Mesendoderm (in vitro differentiated cells): ENCODE data around the gene ITGB2.

Experiments
- DNase-seq: peaks from one replicate; pipeline ENCODE4 v3.0.0; 2013
- H2AK5ac ChIP-seq: 2 replicates; pipeline ENCODE4 v1.6.1; 2013; ENCODE audit warnings: low read length, inconsistent platforms
- H2BK120ac ChIP-seq: 2 replicates; pipeline ENCODE4 v1.6.1; 2013; ENCODE audit warnings: low read depth, mild to moderate bottlenecking, low read length, moderate library complexity, mixed read lengths
- H2BK15ac ChIP-seq: replicated peaks from 2 replicates; pipeline ENCODE4 v1.6.1; 2013; ENCODE audit warnings: low read depth, mild to moderate bottlenecking, moderate library complexity
- H2BK5ac ChIP-seq: 2 replicates; pipeline ENCODE4 v1.6.1; 2013; ENCODE audit warnings: low read length, inconsistent platforms
- H3K18ac ChIP-seq: 2 replicates; pipeline ENCODE4 v1.6.1; 2013; ENCODE audit warnings: mild to moderate bottlenecking, low read length, mixed read lengths
- H3K23ac ChIP-seq: one replicate; pipeline ENCODE4 v1.6.1; 2013; ENCODE audit warnings: low read length
- H3K27ac ChIP-seq: 2 replicates; pipeline ENCODE4 v1.5.1; 2013; ENCODE audit warnings: low read depth, mild to moderate bottlenecking, inconsistent platforms, low read length, moderate library complexity
- H3K27me3 ChIP-seq: 2 replicates; pipeline ENCODE4 v1.6.1; 2013; ENCODE audit warnings: low read length, control low read depth, mild to moderate bottlenecking, inconsistent platforms; ENCODE audit not compliant: insufficient read depth, poor library complexity
- H3K36me3 ChIP-seq: 2 replicates; pipeline ENCODE4 v1.6.1; 2013; ENCODE audit warnings: low read length, inconsistent platforms; ENCODE audit not compliant: control insufficient read depth, insufficient read depth
- H3K4ac ChIP-seq: one replicate; pipeline ENCODE4 v1.6.1; 2013; ENCODE audit warnings: low read depth, mild to moderate bottlenecking, low read length, moderate library complexity
- H3K4me1 ChIP-seq: 2 replicates; pipeline ENCODE4 v1.6.1; 2013; ENCODE audit warnings: low read depth, low read length, inconsistent platforms; ENCODE audit not compliant: control insufficient read depth
- H3K4me2 ChIP-seq: 2 replicates; pipeline ENCODE4 v1.6.1; 2013; ENCODE audit warnings: low read length
- H3K4me3 ChIP-seq: 2 replicates; pipeline ENCODE4 v1.5.1; 2013; ENCODE audit warnings: mild to moderate bottlenecking, low read length
- H3K56ac ChIP-seq: one replicate; pipeline ENCODE4 v1.6.1; 2013; ENCODE audit warnings: low read length
- H3K79me1 ChIP-seq: 2 replicates; pipeline ENCODE4 v1.6.1; 2013; ENCODE audit warnings: low read length, inconsistent platforms
- H3K79me2 ChIP-seq: 2 replicates; pipeline ENCODE4 v1.6.1; 2013; ENCODE audit warnings: mild to moderate bottlenecking, low read length; ENCODE audit not compliant: control insufficient read depth, insufficient read depth
- H3K9ac ChIP-seq: 2 replicates; pipeline ENCODE4 v1.6.1; 2013; ENCODE audit warnings: low read length, inconsistent platforms
- H4K5ac ChIP-seq: one replicate; pipeline ENCODE4 v1.6.1; 2013; ENCODE audit warnings: low read length
- H4K8ac ChIP-seq: one replicate; pipeline ENCODE4 v1.6.1; 2013; ENCODE audit warnings: low read depth, mild to moderate bottlenecking, control low read depth, low read length, moderate library complexity
- WGBS: extraction: QIAGEN DNeasy Blood & Tissue Kit; methylation state at CpG from one replicate; pipeline ENCODE4 v1.1.7; 2013; ENCODE audit warnings: low lambda C conversion rate, missing lambda C conversion rate; ENCODE audit not compliant: insufficient coverage; ENCODE audit errors: extremely low coverage; 5-methylcytosine and 5-hydroxymethylcytosine counted together

Gene ITGB2

GRCh38 chr21:44886113-44887075, 34.3 kb downstream of the ITGB2 start:
- Histone ChIP-seq H3K18ac (no peak overlapping the region), H3K4me3 (no peak overlapping the region), H3K79me1 (no peaks in the 10 kb centered on the region), H3K27me3 (no peaks in the 10 kb centered on the region), H3K79me2 (no peaks in the 10 kb centered on the region), H4K8ac (no peak overlapping the region), H2BK15ac (no peak overlapping the region), H3K4me2 (no peak overlapping the region), H4K5ac (no peak overlapping the region), H3K36me3 (no peaks in the 10 kb centered on the region), H3K27ac (no peak overlapping the region), H3K9ac (no peak overlapping the region), H3K56ac (no peak overlapping the region), H2BK120ac (no peak overlapping the region), H3K4me1 (no peaks in the 10 kb centered on the region), H3K4ac (no peak overlapping the region), H3K23ac (no peak overlapping the region), H2AK5ac (no peak overlapping the region), H2BK5ac (no peak overlapping the region)
- no CpG with 5 or more reads among the region's 44 CpGs for WGBS
- no peak for DNase-seq

GRCh38 chr21:44885615-44886014, 35.1 kb downstream of the ITGB2 start:
- Histone ChIP-seq H4K8ac (no peak overlapping the region), H2AK5ac (no peak overlapping the region), H2BK120ac (no peak overlapping the region), H3K79me1 (no peaks in the 10 kb centered on the region), H2BK5ac (no peak overlapping the region), H3K4me2 (no peak overlapping the region), H3K4ac (no peak overlapping the region), H3K18ac (no peak overlapping the region), H4K5ac (no peak overlapping the region), H3K23ac (no peak overlapping the region), H3K79me2 (no peaks in the 10 kb centered on the region), H3K27me3 (no peaks in the 10 kb centered on the region), H3K56ac (no peak overlapping the region), H3K9ac (no peak overlapping the region), H3K4me3 (no peak overlapping the region), H3K36me3 (no peaks in the 10 kb centered on the region), H3K4me1 (no peaks in the 10 kb centered on the region), H3K27ac (no peak overlapping the region), H2BK15ac (no peak overlapping the region)
- WGBS = no CpG with 5 or more reads among the region's 11 CpGs
- no peak for DNase-seq

- Histone ChIP-seq H4K8ac (no peak overlapping the region), H2BK15ac (no peak overlapping the region), H3K4me2 (no peak overlapping the region), H3K27ac (no peak overlapping the region), H4K5ac (no peak overlapping the region), H3K18ac (no peak overlapping the region), H3K79me1 (no peaks in the 10 kb centered on the region), H3K23ac (no peak overlapping the region), H3K4me1 (no peaks in the 10 kb centered on the region), H2BK120ac (no peak overlapping the region), H2AK5ac (no peak overlapping the region), H3K9ac (no peak overlapping the region), H3K27me3 (no peaks in the 10 kb centered on the region), H3K4ac (no peak overlapping the region), H2BK5ac (no peak overlapping the region), H3K36me3 (no peaks in the 10 kb centered on the region), H3K56ac (no peak overlapping the region), H3K79me2 (no peaks in the 10 kb centered on the region), H3K4me3 (no peak overlapping the region)
- no peak for DNase-seq
- no CpG with 5 or more reads among the region's 7 CpGs for WGBS
Measured at GRCh38 chr21:44884097-44884496, 36.6 kb downstream of the ITGB2 start.

- H3K79me2 ChIP-seq = no peaks in the 10 kb centered on the region
- H3K27me3 ChIP-seq = no peaks in the 10 kb centered on the region
- no peaks in the 10 kb centered on the region for H3K4me1 ChIP-seq
- H4K5ac ChIP-seq = no peak overlapping the region
- H3K18ac ChIP-seq = no peak overlapping the region
- no peaks in the 10 kb centered on the region for H3K79me1 ChIP-seq
- no peak overlapping the region for H3K56ac ChIP-seq
- H2AK5ac ChIP-seq = no peak overlapping the region
- H3K4me2 ChIP-seq = no peak overlapping the region
- H3K9ac ChIP-seq = no peak overlapping the region
- no peaks in the 10 kb centered on the region for H3K36me3 ChIP-seq
- H2BK15ac ChIP-seq = no peak overlapping the region
- H3K27ac ChIP-seq = no peak overlapping the region
- H3K4me3 ChIP-seq = no peak overlapping the region
- no peak overlapping the region for H4K8ac ChIP-seq
- WGBS = no CpG with 5 or more reads among the region's 11 CpGs
- H2BK120ac ChIP-seq = no peak overlapping the region
- H3K23ac ChIP-seq = no peak overlapping the region
- H2BK5ac ChIP-seq = no peak overlapping the region
- H3K4ac ChIP-seq = no peak overlapping the region
- DNase-seq = no peak
Measured at GRCh38 chr21:44883250-44883649, 37.4 kb downstream of the ITGB2 start.

- no peak overlapping the region for H2AK5ac ChIP-seq
- no CpG with 5 or more reads among the region's 6 CpGs for WGBS
Measured at GRCh38 chr21:44881198-44881872, 39.4 kb downstream of the ITGB2 start.

More at GRCh38 chr21:44881198-44881872, 39.4 kb downstream of the ITGB2 start:
- DNase-seq = no peak
- Histone ChIP-seq H3K36me3 (no peaks in the 10 kb centered on the region), H3K4me3 (no peak overlapping the region), H3K79me1 (no peaks in the 10 kb centered on the region), H3K56ac (no peak overlapping the region), H3K27ac (no peak overlapping the region), H2BK120ac (no peak overlapping the region), H3K9ac (no peak overlapping the region), H3K23ac (no peak overlapping the region), H3K79me2 (no peaks in the 10 kb centered on the region), H3K4ac (no peak overlapping the region), H3K27me3 (no peaks in the 10 kb centered on the region), H3K18ac (no peak overlapping the region), H3K4me1 (no peaks in the 10 kb centered on the region), H2BK5ac (no peak overlapping the region), H4K5ac (no peak overlapping the region), H2BK15ac (no peak overlapping the region), H4K8ac (no peak overlapping the region), H3K4me2 (no peak overlapping the region)
